Measurements from ENCODE around the gene MIOX.

Gene MIOX

GRCh38 chr22:50441428-50441993 is 45.1 kb upstream of the MIOX start:
- H3K4me1 ChIP-seq, result peaks cover 27 to 95% (median 76%) of the 10 kb centered on the region in 10 experiments
- H3K9ac ChIP-seq, result peak overlapping the region in 4 of 11 experiments; percentile 9 to 42 (median 29); a peak in 2 of 22 replicates
- H3K36me3 ChIP-seq, result peaks cover 58 to 90% (median 78%) of the 10 kb centered on the region in 11 experiments
- H3K9me3 ChIP-seq (replicated peaks in 1 of 11), result no peaks in the 10 kb centered on the region
- no peaks in the 10 kb centered on the region for H3K27me3 ChIP-seq
- H3K4me3 ChIP-seq, result no peak overlapping the region
- TF ChIP-seq Cebpa-rat (IDR thresholded peaks at IDR 0.05), result no peak
- peaks cover 22 to 94% (median 87%) of the 10 kb centered on the region in 11 experiments; a peak in 21 of 22 replicates for H4K20me1 ChIP-seq
- H3K27ac ChIP-seq, result no peak overlapping the region
- H3K4me2 ChIP-seq, result peak overlapping the region in 5 of 11 experiments; percentile 25 to 48 (median 45); a peak in 8 of 22 replicates

GRCh38 chr22:50443197-50443596 is 43.5 kb upstream of the MIOX start:
- TF ChIP-seq Cebpa-rat (IDR thresholded peaks at IDR 0.05), result no peak
- Histone ChIP-seq H3K4me1 (peaks cover 27 to 81% (median 71%) of the 10 kb centered on the region in 10 experiments), H3K27ac (peak overlapping the region in 2 of 11 experiments; percentile 12 to 45; a peak in 3 of 22 replicates)

GRCh38 chr22:50443801-50444625 is 42.6 kb upstream of the MIOX start:
- peak overlapping the region in 2 of 11 experiments; percentile 12 to 45; a peak in 3 of 22 replicates for H3K27ac ChIP-seq

More at GRCh38 chr22:50443197-50443596, 43.5 kb upstream of the MIOX start:
- Histone ChIP-seq H3K27me3 (no peaks in the 10 kb centered on the region), H3K9ac (peak overlapping the region in 4 of 11 experiments; percentile 1 to 9 (median 5); a peak in 3 of 22 replicates), H3K4me3 (no peak overlapping the region), H4K20me1 (peaks cover 25 to 94% (median 80%) of the 10 kb centered on the region in 11 experiments; a peak in 20 of 22 replicates), H3K9me3 (replicated peaks in 1 of 11) (no peaks in the 10 kb centered on the region), H3K36me3 (peaks cover 62 to 90% (median 81%) of the 10 kb centered on the region in 11 experiments), H3K4me2 (peak overlapping the region in 7 of 11 experiments; percentile 13 to 96 (median 47); a peak in 13 of 22 replicates)

GRCh38 chr22:50444663-50445062 is 42.0 kb upstream of the MIOX start:
- Histone ChIP-seq H3K27ac (peak overlapping the region in 9 of 11 experiments; percentile 19 to 71 (median 56); a peak in 16 of 22 replicates), H3K27me3 (no peaks in the 10 kb centered on the region), H3K36me3 (peaks cover 56 to 88% (median 75%) of the 10 kb centered on the region in 11 experiments), H3K4me3 (peak overlapping the region in 4 of 10 experiments; percentile 24 to 48 (median 38); a peak in 4 of 20 replicates), H3K9me3 (replicated peaks in 1 of 11) (no peaks in the 10 kb centered on the region), H4K20me1 (peaks cover 39 to 93% (median 79%) of the 10 kb centered on the region in 11 experiments; a peak in 20 of 22 replicates), H3K4me2 (peak overlapping the region; percentile 71 to 98 (median 91)), H3K4me1 (peaks cover 32 to 81% (median 76%) of the 10 kb centered on the region in 10 experiments), H3K9ac (peak overlapping the region; percentile 14 to 73 (median 59); a peak in 18 of 22 replicates)
- no peak for TF ChIP-seq Cebpa-rat (IDR thresholded peaks at IDR 0.05)

More at GRCh38 chr22:50443801-50444625, 42.6 kb upstream of the MIOX start:
- Histone ChIP-seq H3K9me3 (replicated peaks in 1 of 11) (no peaks in the 10 kb centered on the region), H3K4me3 (no peak overlapping the region), H3K27me3 (no peaks in the 10 kb centered on the region), H3K9ac (peak overlapping the region in 3 of 11 experiments; percentile 1 to 9 (median 7); a peak in 2 of 22 replicates), H3K4me2 (peak overlapping the region in 8 of 11 experiments; percentile 13 to 98 (median 92); a peak in 14 of 22 replicates), H3K4me1 (peaks cover 32 to 81% (median 76%) of the 10 kb centered on the region in 10 experiments), H3K36me3 (peaks cover 62 to 90% (median 81%) of the 10 kb centered on the region in 11 experiments), H4K20me1 (peaks cover 33 to 94% (median 80%) of the 10 kb centered on the region in 11 experiments; a peak in 20 of 22 replicates)
- peak in 1 of 11 experiments; percentile 48; a peak in 1 of 22 replicates for TF ChIP-seq Cebpa-rat (IDR thresholded peaks at IDR 0.05)

GRCh38 chr22:50445071-50445879 is 41.4 kb upstream of the MIOX start:
- H4K20me1 ChIP-seq, result peaks cover 39 to 93% (median 79%) of the 10 kb centered on the region in 11 experiments; a peak in 20 of 22 replicates
- H3K4me3 ChIP-seq, result peak overlapping the region in 6 of 10 experiments; percentile 17 to 48 (median 33); a peak in 9 of 20 replicates
- peaks cover 51 to 88% (median 73%) of the 10 kb centered on the region in 11 experiments for H3K36me3 ChIP-seq
- TF ChIP-seq Cebpa-rat (IDR thresholded peaks at IDR 0.05), result no peak
- H3K27me3 ChIP-seq, result no peaks in the 10 kb centered on the region
- H3K9me3 ChIP-seq (replicated peaks in 1 of 11), result no peaks in the 10 kb centered on the region
- peak overlapping the region in 9 of 11 experiments; percentile 19 to 71 (median 56); a peak in 17 of 22 replicates for H3K27ac ChIP-seq
- H3K4me2 ChIP-seq, result peak overlapping the region; percentile 71 to 98 (median 91)
- H3K9ac ChIP-seq, result peak overlapping the region; percentile 14 to 73 (median 59); a peak in 19 of 22 replicates
- H3K4me1 ChIP-seq, result peaks cover 36 to 81% (median 76%) of the 10 kb centered on the region in 10 experiments

GRCh38 chr22:50445880-50446707 is 40.6 kb upstream of the MIOX start:
- Histone ChIP-seq H3K4me2 (peak overlapping the region; percentile 71 to 98 (median 91)), H3K36me3 (peaks cover 51 to 88% (median 73%) of the 10 kb centered on the region in 11 experiments)

More at GRCh38 chr22:50445880-50446707, 40.6 kb upstream of the MIOX start:
- peak overlapping the region in 5 of 10 experiments; percentile 17 to 48 (median 34); a peak in 8 of 20 replicates for H3K4me3 ChIP-seq
- TF ChIP-seq Cebpa-rat (IDR thresholded peaks at IDR 0.05), result no peak
- peak overlapping the region in 10 of 11 experiments; percentile 14 to 73 (median 60); a peak in 17 of 22 replicates for H3K9ac ChIP-seq
- H3K4me1 ChIP-seq, result peaks cover 37 to 77% (median 71%) of the 10 kb centered on the region in 10 experiments
- H3K27me3 ChIP-seq, result no peaks in the 10 kb centered on the region
- peaks cover 31 to 90% (median 78%) of the 10 kb centered on the region in 11 experiments; a peak in 20 of 22 replicates for H4K20me1 ChIP-seq
- peaks cover 0 to 1% (median 0%) of the 10 kb centered on the region in 11 experiments; a peak in 1 of 22 replicates for H3K9me3 ChIP-seq (replicated peaks in 1 of 11)
- peak overlapping the region in 8 of 11 experiments; percentile 40 to 71 (median 60); a peak in 12 of 22 replicates for H3K27ac ChIP-seq
